Upper lobe of left lung (tissue), 4 donors: ENCODE results near the gene AKAP3.

Source experiments
- CTCF ChIP-seq, 6 experiments: fragments of 450-650 bp in 4 of 6; fragments of 200-600 bp in 2 of 6; sonication (generic) in 2 of 6; IDR thresholded peaks; one replicate each; pipeline ENCODE4 v1.5.1; 2016 to 2019; ENCODE audit warnings: antibody characterized with exemption in 6 of 6
- EP300 ChIP-seq, 4 donors: sonication (generic); formaldehyde crosslinking; IDR thresholded peaks; one replicate each; pipeline ENCODE4 v1.5.1; 2017; ENCODE audit warnings: antibody characterized with exemption in 4 of 4, control low read depth in 2 of 4
- POLR2AphosphoS5 ChIP-seq, 2 donors: sonication (generic); formaldehyde crosslinking; IDR thresholded peaks; one replicate each; pipeline ENCODE4 v1.5.1; 2017; ENCODE audit warnings: antibody characterized with exemption in 2 of 2

GRCh38 chr12:4626543-4626942, 22.3 kb downstream of the AKAP3 start:
- TF ChIP-seq CTCF (IDR thresholded peaks at IDR 0.05) (no peak), POLR2AphosphoS5 (IDR thresholded peaks at IDR 0.05) (no peak), EP300 (IDR thresholded peaks at IDR 0.05) (no peak)
